ENCODE measurements around the gene USP12. TPM values are rescaled to one million over a fixed set of nuclear protein-coding genes. Genes with fewer than 3 reads are reported as not detected.
A peak's percentile ranks its signal among the peaks of the same experiment; 100 is the strongest.
"Not testable (repeated sequence)": the region's sequence is repeated elsewhere in the genome, so short reads cannot be mapped to it uniquely, and the experiment has no call there.

The USP12 gene
- polyA plus RNA-seq (2013), result 27.7 and 29.0 TPM in 2 replicates

- H2AK5ac ChIP-seq (ENCODE audit: low read length), result peak within 1 kb of the TSS; percentile 65
- H2BK12ac ChIP-seq (ENCODE audit: low read length), result peak within 1 kb of the TSS; percentile 76
- no CpG with 5 or more reads among the region's 88 CpGs for WGBS (ENCODE audit: extremely low coverage, insufficient coverage, insufficient read length)
- H2BK120ac ChIP-seq (ENCODE audit: insufficient read depth, low read length, poor library complexity), result peak within 1 kb of the TSS; percentile 92
- H2AFZ ChIP-seq (ENCODE audit: insufficient read depth, low read length, poor library complexity), result peak within 1 kb of the TSS; percentile 91
- peak within 1 kb of the TSS; percentile 88 for H3K9ac ChIP-seq (ENCODE audit: low read length)
- H3K4me2 ChIP-seq (ENCODE audit: low read length), result peak within 1 kb of the TSS; percentile 87
- peaks cover 25% of the 10 kb centered on the region for H3K79me2 ChIP-seq (ENCODE audit: control insufficient read depth, insufficient read depth, low read length, poor library complexity)
- DNase-seq, result peak in 1 of 2 donors; percentile 10
- H4K8ac ChIP-seq (ENCODE audit: low read depth, low read length), result peak within 1 kb of the TSS; percentile 97
- peak within 1 kb of the TSS; percentile 89 for H4K12ac ChIP-seq (ENCODE audit: low read depth, low read length)
- peak within 1 kb of the TSS; percentile 98 for H3K14ac ChIP-seq (ENCODE audit: low read length)
- no peaks in the 10 kb centered on the region for H3K9me3 ChIP-seq (ENCODE audit: insufficient read depth, low read depth, low read length)
- peak within 1 kb of the TSS; percentile 94 for H4K91ac ChIP-seq (ENCODE audit: low read depth, low read length)
- H3K36me3 ChIP-seq (ENCODE audit: control insufficient read depth in 1 of 2, insufficient read depth in 2 of 2, low read length in 2 of 2), result no peaks in the 10 kb centered on the region
- H3K27ac ChIP-seq (ENCODE audit: low read depth, low read length), result peak within 1 kb of the TSS; percentile 94
- peak within 1 kb of the TSS; percentile 91 for H2BK5ac ChIP-seq (ENCODE audit: low read depth, low read length, poor library complexity)
- peaks cover 4 to 5% of the 10 kb centered on the region in 2 experiments for H3K4me1 ChIP-seq (ENCODE audit: control insufficient read depth in 1 of 2, insufficient read depth in 2 of 2, low read length in 2 of 2)
- H3K18ac ChIP-seq (ENCODE audit: low read length), result peak within 1 kb of the TSS; percentile 99
- peaks cover 15% of the 10 kb centered on the region for H3K79me1 ChIP-seq (ENCODE audit: low read length)
- peak within 1 kb of the TSS; percentile 93 for H3K4ac ChIP-seq (ENCODE audit: low read depth, low read length)
- peak within 1 kb of the TSS; percentile 88 for H3K4me3 ChIP-seq (ENCODE audit: low read depth, low read length)
- H3K27me3 ChIP-seq (ENCODE audit: insufficient read depth, low read length), result no peaks in the 10 kb centered on the region
- no peak within 1 kb of the TSS for H3K23ac ChIP-seq (ENCODE audit: low read length)
Observed at GRCh38 chr13:27171244-27171826, at the start of gene USP12. TSS of gene USP12 (minus strand) at chr13:27171811. CDS start at chr13:27171639, 172 bp downstream.

- H3K9ac ChIP-seq (ENCODE audit: low read length), result no peak overlapping the region
- H3K18ac ChIP-seq (ENCODE audit: low read length), result no peak overlapping the region
- H3K27me3 ChIP-seq (ENCODE audit: insufficient read depth, low read length), result no peaks in the 10 kb centered on the region
- H2BK12ac ChIP-seq (ENCODE audit: low read length), result no peak overlapping the region
- H3K4ac ChIP-seq (ENCODE audit: low read depth, low read length), result no peak overlapping the region
- H2AFZ ChIP-seq (ENCODE audit: insufficient read depth, low read length, poor library complexity), result no peak overlapping the region
- no CpG with 5 or more reads among the region's 19 CpGs for WGBS (ENCODE audit: extremely low coverage, insufficient coverage, insufficient read length)
- no peak overlapping the region for H3K4me2 ChIP-seq (ENCODE audit: low read length)
- H3K79me2 ChIP-seq (ENCODE audit: control insufficient read depth, insufficient read depth, low read length, poor library complexity), result no peaks in the 10 kb centered on the region
- H3K4me1 ChIP-seq (ENCODE audit: control insufficient read depth in 1 of 2, insufficient read depth in 2 of 2, low read length in 2 of 2), result no peaks in the 10 kb centered on the region
- H3K4me3 ChIP-seq (ENCODE audit: low read depth, low read length), result no peak overlapping the region
- H4K8ac ChIP-seq (ENCODE audit: low read depth, low read length), result no peak overlapping the region
- no peaks in the 10 kb centered on the region for H3K36me3 ChIP-seq (ENCODE audit: control insufficient read depth in 1 of 2, insufficient read depth in 2 of 2, low read length in 2 of 2)
- H3K23ac ChIP-seq (ENCODE audit: low read length), result no peak overlapping the region
- H2BK120ac ChIP-seq (ENCODE audit: insufficient read depth, low read length, poor library complexity), result no peak overlapping the region
- no peak for DNase-seq
- no peak overlapping the region for H4K12ac ChIP-seq (ENCODE audit: low read depth, low read length)
- H3K14ac ChIP-seq (ENCODE audit: low read length), result no peak overlapping the region
- peaks cover 6% of the 10 kb centered on the region for H3K9me3 ChIP-seq (ENCODE audit: insufficient read depth, low read depth, low read length)
- no peak overlapping the region for H3K27ac ChIP-seq (ENCODE audit: low read depth, low read length)
- H4K91ac ChIP-seq (ENCODE audit: low read depth, low read length), result no peak overlapping the region
- no peaks in the 10 kb centered on the region for H3K79me1 ChIP-seq (ENCODE audit: low read length)
- no peak overlapping the region for H2BK5ac ChIP-seq (ENCODE audit: low read depth, low read length, poor library complexity)
- H2AK5ac ChIP-seq (ENCODE audit: low read length), result no peak overlapping the region
Observed at GRCh38 chr13:27219611-27220010, 48.0 kb upstream of the USP12 start.

- H3K79me1 ChIP-seq (ENCODE audit: low read length); H3K36me3 ChIP-seq (ENCODE audit: control insufficient read depth in 1 of 2, insufficient read depth in 2 of 2, low read length in 2 of 2); H3K23ac ChIP-seq (ENCODE audit: low read length); H3K79me2 ChIP-seq (ENCODE audit: control insufficient read depth, insufficient read depth, low read length, poor library complexity); H3K27me3 ChIP-seq (ENCODE audit: insufficient read depth, low read length); H4K12ac ChIP-seq (ENCODE audit: low read depth, low read length); H2BK12ac ChIP-seq (ENCODE audit: low read length); H4K91ac ChIP-seq (ENCODE audit: low read depth, low read length); H3K4me1 ChIP-seq (ENCODE audit: control insufficient read depth in 1 of 2, insufficient read depth in 2 of 2, low read length in 2 of 2); H4K8ac ChIP-seq (ENCODE audit: low read depth, low read length); H3K27ac ChIP-seq (ENCODE audit: low read depth, low read length); H2AFZ ChIP-seq (ENCODE audit: insufficient read depth, low read length, poor library complexity); H2BK5ac ChIP-seq (ENCODE audit: low read depth, low read length, poor library complexity); DNase-seq; H3K14ac ChIP-seq (ENCODE audit: low read length); H3K18ac ChIP-seq (ENCODE audit: low read length); H3K4me3 ChIP-seq (ENCODE audit: low read depth, low read length); H3K4ac ChIP-seq (ENCODE audit: low read depth, low read length); H3K9ac ChIP-seq (ENCODE audit: low read length); H2BK120ac ChIP-seq (ENCODE audit: insufficient read depth, low read length, poor library complexity); H3K4me2 ChIP-seq (ENCODE audit: low read length); H3K9me3 ChIP-seq (ENCODE audit: insufficient read depth, low read depth, low read length); H2AK5ac ChIP-seq (ENCODE audit: low read length): not testable (repeated sequence)
- WGBS (ENCODE audit: extremely low coverage, insufficient coverage, insufficient read length), result no CpG with 5 or more reads among the region's 1 CpG
Observed at GRCh38 chr13:27218861-27219260, 47.2 kb upstream of the USP12 start.

GRCh38 chr13:27217791-27218190 lies 46.2 kb upstream of the USP12 start:
- not testable (repeated sequence) for H2AK5ac ChIP-seq (ENCODE audit: low read length); H3K18ac ChIP-seq (ENCODE audit: low read length); H2BK5ac ChIP-seq (ENCODE audit: low read depth, low read length, poor library complexity); H3K4me1 ChIP-seq (ENCODE audit: control insufficient read depth in 1 of 2, insufficient read depth in 2 of 2, low read length in 2 of 2); H4K91ac ChIP-seq (ENCODE audit: low read depth, low read length); H2AFZ ChIP-seq (ENCODE audit: insufficient read depth, low read length, poor library complexity); H3K79me2 ChIP-seq (ENCODE audit: control insufficient read depth, insufficient read depth, low read length, poor library complexity); H3K4me3 ChIP-seq (ENCODE audit: low read depth, low read length); H3K9ac ChIP-seq (ENCODE audit: low read length); H3K36me3 ChIP-seq (ENCODE audit: control insufficient read depth in 1 of 2, insufficient read depth in 2 of 2, low read length in 2 of 2); H3K4ac ChIP-seq (ENCODE audit: low read depth, low read length); H3K9me3 ChIP-seq (ENCODE audit: insufficient read depth, low read depth, low read length); H3K27me3 ChIP-seq (ENCODE audit: insufficient read depth, low read length); H3K27ac ChIP-seq (ENCODE audit: low read depth, low read length); H3K4me2 ChIP-seq (ENCODE audit: low read length); H4K12ac ChIP-seq (ENCODE audit: low read depth, low read length); H2BK12ac ChIP-seq (ENCODE audit: low read length); H2BK120ac ChIP-seq (ENCODE audit: insufficient read depth, low read length, poor library complexity); H3K23ac ChIP-seq (ENCODE audit: low read length); DNase-seq; H3K79me1 ChIP-seq (ENCODE audit: low read length); H3K14ac ChIP-seq (ENCODE audit: low read length); H4K8ac ChIP-seq (ENCODE audit: low read depth, low read length)
- WGBS (ENCODE audit: extremely low coverage, insufficient coverage, insufficient read length), result no CpG with 5 or more reads among the region's 2 CpGs
